IMR-90 (cell line): ENCODE data around the gene TPCN1. TPM values are rescaled to one million over a fixed set of nuclear protein-coding genes. Genes with fewer than 3 reads are reported as not detected.

Experiments
- ATAC-seq: fragments of 200-7000 bp; cut with Tn5 transposase; 2 replicates; pipeline ENCODE4 v1.9.1; 2020; ENCODE audit warnings: low read depth, mild to moderate bottlenecking, moderate library complexity
- BruUV-seq: library from RNA; stranded (reverse); fragments of 400-500 nt; replicated peaks from 2 replicates; lab custom pipeline; 2021; lab: Mats Ljungman, UMichigan
- CTCF ChIA-PET: fragments of 300-600 bp; formaldehyde crosslinking; extraction: SDS; loops from one replicate; lab custom pipeline; 2021; ENCODE audit warnings: antibody characterized with exemption; lab: Yijun Ruan, JAX
- POLR2A ChIA-PET: fragments of 300-600 bp; sonication (Branson Sonifier 250); formaldehyde crosslinking; loops from one replicate; lab custom pipeline; 2022; ENCODE audit warnings: antibody characterized with exemption; ENCODE audit not compliant: unreplicated experiment; lab: Charles Lee
- DNase-seq: peaks from one replicate; pipeline ENCODE4 v3.0.0; 2013
- H2AFZ ChIP-seq: replicated peaks from 2 replicates; pipeline ENCODE3; 2013; ENCODE audit warnings: low read length, mild to moderate bottlenecking; ENCODE audit not compliant: poor library complexity
- H2AK5ac ChIP-seq: 2 replicates; pipeline ENCODE4 v1.6.1; 2013; ENCODE audit warnings: low read depth, low read length, inconsistent platforms
- H2AK9ac ChIP-seq: replicated peaks from 2 replicates; pipeline ENCODE3; 2013; ENCODE audit warnings: mild to moderate bottlenecking, low read depth, low read length, moderate library complexity; ENCODE audit not compliant: poor library complexity
- H2BK120ac ChIP-seq: 2 replicates; pipeline ENCODE4 v1.6.1; 2013; ENCODE audit warnings: low read depth, low read length, inconsistent platforms
- H2BK15ac ChIP-seq: 3 replicates; pipeline ENCODE4 v1.6.1; 2013; ENCODE audit warnings: low read depth, low read length, inconsistent platforms
- H2BK20ac ChIP-seq: 2 replicates; pipeline ENCODE4 v1.6.1; 2013; ENCODE audit warnings: low read depth, mild to moderate bottlenecking, inconsistent platforms, low read length, moderate library complexity
- H2BK5ac ChIP-seq: 2 replicates; pipeline ENCODE4 v1.6.1; 2013; ENCODE audit warnings: mild to moderate bottlenecking, low read depth, low read length, inconsistent platforms; ENCODE audit not compliant: poor library complexity, severe bottlenecking
- H3K14ac ChIP-seq: replicated peaks from 2 replicates; pipeline ENCODE4 v1.6.1; 2013; ENCODE audit warnings: low read depth, low read length, inconsistent platforms
- H3K18ac ChIP-seq: 2 replicates; pipeline ENCODE4 v1.6.1; 2013; ENCODE audit warnings: low read depth, low read length, control low read depth
- H3K23ac ChIP-seq: 2 replicates; pipeline ENCODE4 v1.6.1; 2013; ENCODE audit warnings: low read depth, low read length, inconsistent platforms
- H3K27ac ChIP-seq: 2 replicates; pipeline ENCODE4 v1.5.1; 2013; ENCODE audit warnings: mild to moderate bottlenecking, control low read depth, low read length; ENCODE audit not compliant: insufficient read depth
- H3K27me3 ChIP-seq: 2 replicates; pipeline ENCODE4 v1.6.1; 2013; ENCODE audit warnings: low read length; ENCODE audit not compliant: control insufficient read depth, insufficient read depth
- H3K36me3 ChIP-seq: 2 replicates; pipeline ENCODE4 v1.6.1; 2013; ENCODE audit warnings: low read length, mixed read lengths; ENCODE audit not compliant: control insufficient read depth, insufficient read depth
- H3K4ac ChIP-seq: 2 replicates; pipeline ENCODE4 v1.6.1; 2013; ENCODE audit warnings: low read depth, low read length, inconsistent platforms
- H3K4me1 ChIP-seq: 2 replicates; pipeline ENCODE4 v1.6.1; 2013; ENCODE audit warnings: low read length, mixed read lengths; ENCODE audit not compliant: control insufficient read depth, insufficient read depth
- H3K4me2 ChIP-seq: 2 replicates; pipeline ENCODE4 v1.6.1; 2013; ENCODE audit warnings: low read depth, mild to moderate bottlenecking, control low read depth, low read length, moderate library complexity
- H3K4me3 ChIP-seq: 2 replicates; pipeline ENCODE4 v1.5.1; 2013; ENCODE audit warnings: low read depth, mild to moderate bottlenecking, control low read depth, low read length, moderate library complexity; ENCODE audit not compliant: insufficient read depth
- H3K56ac ChIP-seq: 2 replicates; pipeline ENCODE4 v1.6.1; 2013; ENCODE audit warnings: low read length, inconsistent platforms; ENCODE audit not compliant: insufficient read depth; ENCODE audit errors: extremely low read depth
- H3K79me1 ChIP-seq, 2 experiments: 2 replicates each; pipeline ENCODE4 v1.6.1; 2013; ENCODE audit warnings: low read length in 2 of 2, inconsistent platforms in 1 of 2, low read depth in 1 of 2
- H3K9ac ChIP-seq: 2 replicates; pipeline ENCODE4 v1.6.1; 2013; ENCODE audit warnings: low read depth, low read length, control low read depth
- H3K9me1 ChIP-seq: 2 replicates; pipeline ENCODE4 v1.6.1; 2013; ENCODE audit warnings: low read length, inconsistent platforms; ENCODE audit not compliant: insufficient read depth
- H3K9me3 ChIP-seq: 2 replicates; pipeline ENCODE4 v1.6.1; 2013; ENCODE audit warnings: low read length; ENCODE audit not compliant: control insufficient read depth, insufficient read depth
- H4K20me1 ChIP-seq: 2 replicates; pipeline ENCODE4 v1.6.1; 2013; ENCODE audit warnings: low read length, inconsistent platforms; ENCODE audit not compliant: insufficient read depth
- H4K5ac ChIP-seq: 2 replicates; pipeline ENCODE4 v1.6.1; 2013; ENCODE audit warnings: mild to moderate bottlenecking, low read depth, low read length, control low read depth
- H4K8ac ChIP-seq, 2 experiments: 2 replicates each; pipeline ENCODE4 v1.6.1; 2013; ENCODE audit warnings: low read depth in 2 of 2, low read length in 2 of 2, control low read depth in 1 of 2, inconsistent platforms in 1 of 2
- H4K91ac ChIP-seq: 2 replicates; pipeline ENCODE4 v1.6.1; 2013; ENCODE audit warnings: low read depth, low read length, inconsistent platforms; ENCODE audit not compliant: insufficient read depth
- RFX5 ChIP-seq: IDR thresholded peaks from 2 replicates; pipeline ENCODE4 v1.8.0; 2012; ENCODE audit warnings: low read depth, mild to moderate bottlenecking, low read length, moderate library complexity
- WGBS, 2 experiments: methylation state at CpG; one replicate each; pipeline versions ENCODE4 v1.1.5 to v1.1.7; 2013; ENCODE audit warnings: missing lambda C conversion rate in 2 of 2; ENCODE audit not compliant: insufficient read length in 1 of 2; ENCODE audit errors: extremely low coverage in 2 of 2; 5-methylcytosine and 5-hydroxymethylcytosine counted together
- dilution Hi-C: fragments of 300-500 bp; cut with HindIII; formaldehyde crosslinking; loops from one replicate; pipeline ENCODE4 v1.14.3; 2018; ENCODE audit warnings: low sequenced_read_pairs; ENCODE audit not compliant: unreplicated experiment
- in situ Hi-C: fragments of 300-500 bp; cut with MboI; formaldehyde crosslinking; loops from 3 replicates; pipeline ENCODE4 v1.14.3; 2019; ENCODE audit warnings: low sequenced_read_pairs, inconsistent platforms, mixed read lengths
- intact Hi-C: fragments of 100-400 bp; cut with micrococcal nuclease; formaldehyde crosslinking; loops from 2 replicates; pipeline ENCODE4 v1.10.0; 2022
- polyA plus RNA-seq, 3 experiments: library from polyadenylated mRNA; depleted of rRNA; stranded (reverse); fragments of >200 nt; gene quantifications; 2 replicates each; pipeline ENCODE4 v1.2.3, GENCODE V29; 2012; ENCODE audit warnings: low replicate concordance in 1 of 3
- total RNA-seq: library from RNA; depleted of rRNA; stranded (reverse); fragments of >200 nt; gene quantifications from 2 replicates; pipeline ENCODE4 v1.2.3, GENCODE V29; 2012

TPCN1 gene
- total and polyA plus RNA-seq, 2 of the 4 experiments (the other 2 are of a cell fraction) = 2.0 to 13.2 TPM

DNA sequence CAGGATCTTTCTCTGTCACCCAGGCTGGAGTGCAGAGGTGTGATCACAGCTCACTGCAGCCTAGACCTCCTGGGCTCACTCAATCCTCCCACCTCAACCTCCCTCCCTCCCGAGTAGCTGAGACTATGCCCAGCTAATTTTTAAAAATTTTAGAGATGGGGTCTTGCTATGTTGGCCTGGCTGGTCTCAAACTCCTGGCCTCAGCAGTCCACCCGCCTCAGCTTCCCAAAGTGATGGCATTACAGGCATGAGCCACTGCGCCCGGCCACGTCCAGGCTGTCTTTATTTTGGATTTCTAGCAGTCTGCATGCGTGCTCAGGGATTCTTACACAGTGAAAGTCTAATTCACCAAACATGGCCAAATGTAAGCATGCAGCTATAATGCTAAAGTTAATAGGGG is 95.9 kb downstream of the TPCN1 start:
- Histone ChIP-seq H2BK15ac (no peak overlapping the region), H3K9ac (no peak overlapping the region), H3K4me3 (no peak overlapping the region), H4K5ac (no peak overlapping the region), H3K4ac (no peak overlapping the region), H2BK20ac (no peak overlapping the region), H2BK120ac (no peak overlapping the region), H3K27ac (no peak overlapping the region), H2AK5ac (no peak overlapping the region), H3K9me1 (peaks cover 7% of the 10 kb centered on the region; the same call in 1 of the 2 replicates), H2AFZ (no peak overlapping the region), H4K20me1 (no peaks in the 10 kb centered on the region), H4K8ac (no peak overlapping the region), H3K27me3 (no peaks in the 10 kb centered on the region), H3K18ac (no peak overlapping the region), H3K4me2 (no peak overlapping the region), H3K79me1 (peaks cover 0 to 4% of the 10 kb centered on the region in 2 experiments; a peak in 1 of 4 replicates), H3K56ac (no peak overlapping the region), H3K9me3 (peaks cover 2% of the 10 kb centered on the region; the same call in 1 of the 2 replicates), H2BK5ac (no peak overlapping the region), H3K23ac (no peak overlapping the region), H3K4me1 (peaks cover 4% of the 10 kb centered on the region), H4K91ac (no peak overlapping the region), H3K14ac (no peak overlapping the region), H3K36me3 (peaks cover 10% of the 10 kb centered on the region), H2AK9ac (no peak overlapping the region)
- DNase-seq (no peak), ATAC-seq (no peak)
- dilution Hi-C loops (no loop called here), in situ Hi-C loops (loop anchor here (10.0 kb wide), 1 partner anchor 598 kb away; no protein-coding TSS in a partner anchor), intact Hi-C loops (no loop called here)
- 97% methylated on average over 3 of the region's 6 CpGs; no CpG with 5 or more reads in 1 of the 2 experiments for WGBS, 2 experiments
- BruUV-seq = no TSS peak
- TF ChIP-seq RFX5 = no peak
- ChIA-PET POLR2A (no interaction called here), CTCF (no interaction called here)
